Measurements from ENCODE around the gene SLC6A3.

GRCh38 chr5:1430121-1430795 lies 15.0 kb downstream of the SLC6A3 start:
- TF ChIP-seq TAF1 (IDR thresholded peaks at IDR 0.05; ENCODE audit: borderline replicate concordance, insufficient read depth, low read length), result no peak
- no peak for TF ChIP-seq POLR2AphosphoS5 (IDR thresholded peaks at IDR 0.05; ENCODE audit: low read depth, low read length)
- TF ChIP-seq FOXP2 (optimal IDR thresholded peaks at IDR 0.05; ENCODE audit: borderline replicate concordance, extremely low read depth, extremely low read length, insufficient read depth), result no peak
